GM19023 (cell line): ENCODE data around the gene HPCAL1.
"Not testable (repeated sequence)": the region's sequence is repeated elsewhere in the genome, so short reads cannot be mapped to it uniquely, and the experiment has no call there.

Source experiments
- ATAC-seq: cut with Tn5 transposase; IDR thresholded peaks from one replicate; pipeline ENCODE4 v1.9.1; 2021; ENCODE audit warnings: mild to moderate bottlenecking, moderate library complexity; ENCODE audit not compliant: unreplicated experiment

The HPCAL1 gene

GRCh38 chr2:10283106-10284062, 19.3 kb upstream of the HPCAL1 start:
- no peak for ATAC-seq

GRCh38 chr2:10284108-10284870, 18.4 kb upstream of the HPCAL1 start:
- ATAC-seq = no peak

GRCh38 chr2:10285191-10285555, 17.5 kb upstream of the HPCAL1 start:
- ATAC-seq = no peak

- ATAC-seq = no peak
Observed at GRCh38 chr2:10285556-10286198, 17.0 kb upstream of the HPCAL1 start.

GRCh38 chr2:10286216-10287037, 16.3 kb upstream of the HPCAL1 start:
- no peak for ATAC-seq

GRCh38 chr2:10287761-10288160, 14.9 kb upstream of the HPCAL1 start:
- no peak for ATAC-seq

GRCh38 chr2:10288606-10289005, 14.1 kb upstream of the HPCAL1 start:
- no peak for ATAC-seq

GRCh38 chr2:10289352-10289751, 13.4 kb upstream of the HPCAL1 start:
- no peak for ATAC-seq

- no peak for ATAC-seq
Observed at GRCh38 chr2:10289891-10290290, 12.8 kb upstream of the HPCAL1 start.

GRCh38 chr2:10291376-10291775, 11.3 kb upstream of the HPCAL1 start:
- not testable (repeated sequence) for ATAC-seq

- no peak for ATAC-seq
Observed at GRCh38 chr2:10292033-10292432, 10.7 kb upstream of the HPCAL1 start.

- ATAC-seq = no peak
Observed at GRCh38 chr2:10293603-10294002, 9.1 kb upstream of the HPCAL1 start.

GRCh38 chr2:10294077-10294476, 8.6 kb upstream of the HPCAL1 start:
- ATAC-seq = no peak

- ATAC-seq = not testable (repeated sequence)
Observed at GRCh38 chr2:10295649-10296048, 7.1 kb upstream of the HPCAL1 start.

GRCh38 chr2:10296142-10296541, 6.6 kb upstream of the HPCAL1 start:
- ATAC-seq = no peak

- ATAC-seq = no peak
Observed at GRCh38 chr2:10297191-10297830, 5.4 kb upstream of the HPCAL1 start.

- ATAC-seq = no peak
Observed at GRCh38 chr2:10297959-10298531, 4.7 kb upstream of the HPCAL1 start.

GRCh38 chr2:10298777-10299176, 3.9 kb upstream of the HPCAL1 start:
- not testable (repeated sequence) for ATAC-seq

GRCh38 chr2:10300328-10300920, 2.3 kb upstream of the HPCAL1 start:
- ATAC-seq = no peak
